Kidney epithelial cell (primary cell): Measurements from ENCODE around the gene ZMYND11. TPM values are rescaled to one million over a fixed set of nuclear protein-coding genes. Genes with fewer than 3 reads are reported as not detected.
"Not testable (repeated sequence)": the region's sequence is repeated elsewhere in the genome, so short reads cannot be mapped to it uniquely, and the experiment has no call there.

Experiments used
- DNase-seq: peaks from one replicate; pipeline ENCODE4 v3.0.0-alpha.2; 2010; ENCODE audit warnings: low read depth
- H3K27me3 ChIP-seq: 2 replicates; pipeline ENCODE4 v1.6.0; 2011; ENCODE audit warnings: low read length; ENCODE audit not compliant: control insufficient read depth, insufficient read depth
- H3K36me3 ChIP-seq: 2 replicates; pipeline ENCODE4 v1.5.1; 2011; ENCODE audit warnings: low read length; ENCODE audit not compliant: control insufficient read depth, insufficient read depth
- H3K4me3 ChIP-seq: 2 replicates; pipeline ENCODE4 v1.5.1; 2011; ENCODE audit warnings: low read depth, mild to moderate bottlenecking, control low read depth, low read length
- CTCF ChIP-seq: IDR thresholded peaks from 2 replicates; pipeline ENCODE4 v1.5.1; 2011; ENCODE audit warnings: mild to moderate bottlenecking, moderate library complexity, low read length, control low read depth, inconsistent platforms; ENCODE audit not compliant: insufficient read depth, poor library complexity, severe bottlenecking
- total RNA-seq: library from RNA; depleted of rRNA; stranded (reverse); fragments of >200 nt; gene quantifications from 2 replicates; pipeline ENCODE4 v1.2.3, GENCODE V29; 2015

Gene ZMYND11
- total RNA-seq, 1 donor from 2014 or later = 60.0 TPM

GRCh38 chr10:182441-183201, 47.4 kb downstream of the ZMYND11 start:
- Histone ChIP-seq H3K27me3 (no peaks in the 10 kb centered on the region), H3K4me3 (no peak overlapping the region), H3K36me3 (no peaks in the 10 kb centered on the region)
- no peak for TF ChIP-seq CTCF
- no peak for DNase-seq

GRCh38 chr10:184174-184573, 48.9 kb downstream of the ZMYND11 start:
- Histone ChIP-seq H3K27me3 (no peaks in the 10 kb centered on the region), H3K36me3 (no peaks in the 10 kb centered on the region), H3K4me3 (no peak overlapping the region)
- no peak for TF ChIP-seq CTCF
- DNase-seq = no peak

GRCh38 chr10:184911-185310, 49.7 kb downstream of the ZMYND11 start:
- Histone ChIP-seq H3K36me3 (no peaks in the 10 kb centered on the region), H3K27me3 (no peaks in the 10 kb centered on the region), H3K4me3 (no peak overlapping the region)
- TF ChIP-seq CTCF = no peak
- DNase-seq = peak; percentile 28

GRCh38 chr10:185571-185970, 50.3 kb downstream of the ZMYND11 start:
- H3K4me3 ChIP-seq, H3K36me3 ChIP-seq, H3K27me3 ChIP-seq, DNase-seq: not testable (repeated sequence)

GRCh38 chr10:186911-187310, 51.7 kb downstream of the ZMYND11 start:
- H3K27me3 ChIP-seq = no peaks in the 10 kb centered on the region
- DNase-seq = no peak
- no peak overlapping the region for H3K4me3 ChIP-seq
- TF ChIP-seq CTCF = no peak
- H3K36me3 ChIP-seq = no peaks in the 10 kb centered on the region

- Histone ChIP-seq H3K36me3 (no peaks in the 10 kb centered on the region), H3K27me3 (no peaks in the 10 kb centered on the region), H3K4me3 (no peak overlapping the region)
- TF ChIP-seq CTCF = no peak
- DNase-seq = no peak
Observed at GRCh38 chr10:188546-188945, 53.3 kb downstream of the ZMYND11 start.
